GM12801 (cell line): ENCODE data around the gene CAMSAP1.

ENCODE experiments used
- TF ChIP-seq, protein P1 (sequence below): IDR thresholded peaks from one replicate; pipeline ENCODE4 v1.5.1; 2011; ENCODE audit warnings: control low read depth; ENCODE audit not compliant: insufficient read length; ENCODE audit errors: extremely low read depth

The CAMSAP1 gene

GRCh38 chr9:135926402-135927194, 19.3 kb upstream of the CAMSAP1 start:
- TF ChIP-seq, protein P1, sequence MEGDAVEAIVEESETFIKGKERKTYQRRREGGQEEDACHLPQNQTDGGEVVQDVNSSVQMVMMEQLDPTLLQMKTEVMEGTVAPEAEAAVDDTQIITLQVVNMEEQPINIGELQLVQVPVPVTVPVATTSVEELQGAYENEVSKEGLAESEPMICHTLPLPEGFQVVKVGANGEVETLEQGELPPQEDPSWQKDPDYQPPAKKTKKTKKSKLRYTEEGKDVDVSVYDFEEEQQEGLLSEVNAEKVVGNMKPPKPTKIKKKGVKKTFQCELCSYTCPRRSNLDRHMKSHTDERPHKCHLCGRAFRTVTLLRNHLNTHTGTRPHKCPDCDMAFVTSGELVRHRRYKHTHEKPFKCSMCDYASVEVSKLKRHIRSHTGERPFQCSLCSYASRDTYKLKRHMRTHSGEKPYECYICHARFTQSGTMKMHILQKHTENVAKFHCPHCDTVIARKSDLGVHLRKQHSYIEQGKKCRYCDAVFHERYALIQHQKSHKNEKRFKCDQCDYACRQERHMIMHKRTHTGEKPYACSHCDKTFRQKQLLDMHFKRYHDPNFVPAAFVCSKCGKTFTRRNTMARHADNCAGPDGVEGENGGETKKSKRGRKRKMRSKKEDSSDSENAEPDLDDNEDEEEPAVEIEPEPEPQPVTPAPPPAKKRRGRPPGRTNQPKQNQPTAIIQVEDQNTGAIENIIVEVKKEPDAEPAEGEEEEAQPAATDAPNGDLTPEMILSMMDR = no peak

DNA sequence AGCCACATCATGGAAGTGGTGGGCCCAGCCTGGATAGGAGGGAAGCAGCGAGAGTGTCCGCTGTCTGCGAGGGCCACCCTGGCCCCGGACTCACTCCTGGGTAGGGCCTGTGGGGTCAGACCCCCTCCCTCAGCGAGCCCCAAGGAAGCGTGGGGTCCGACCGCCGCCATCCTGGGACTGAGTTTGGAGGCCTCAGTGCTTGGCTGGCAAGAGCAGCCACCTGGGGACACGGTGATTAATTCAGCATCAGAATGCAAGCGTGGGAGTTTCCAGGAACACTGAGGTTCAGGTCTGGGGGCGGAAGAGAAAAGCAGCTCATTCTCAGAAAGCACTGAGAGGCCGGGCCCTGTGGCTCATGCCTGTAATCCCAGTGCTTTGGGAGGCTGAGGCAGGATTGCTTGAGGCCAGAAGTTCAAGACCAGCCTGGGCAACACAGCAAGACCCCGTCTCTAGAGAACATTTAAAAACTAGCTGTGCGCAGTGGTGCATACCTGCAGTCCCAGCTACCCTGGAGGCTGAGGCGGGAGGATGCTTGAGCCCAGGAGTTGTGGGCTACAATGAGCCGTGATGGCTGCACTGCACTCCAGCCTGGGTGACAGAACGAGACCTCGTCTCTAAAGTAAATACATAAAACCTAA, 18.3 kb upstream of the CAMSAP1 start:
- TF ChIP-seq, protein P1 = no peak

DNA sequence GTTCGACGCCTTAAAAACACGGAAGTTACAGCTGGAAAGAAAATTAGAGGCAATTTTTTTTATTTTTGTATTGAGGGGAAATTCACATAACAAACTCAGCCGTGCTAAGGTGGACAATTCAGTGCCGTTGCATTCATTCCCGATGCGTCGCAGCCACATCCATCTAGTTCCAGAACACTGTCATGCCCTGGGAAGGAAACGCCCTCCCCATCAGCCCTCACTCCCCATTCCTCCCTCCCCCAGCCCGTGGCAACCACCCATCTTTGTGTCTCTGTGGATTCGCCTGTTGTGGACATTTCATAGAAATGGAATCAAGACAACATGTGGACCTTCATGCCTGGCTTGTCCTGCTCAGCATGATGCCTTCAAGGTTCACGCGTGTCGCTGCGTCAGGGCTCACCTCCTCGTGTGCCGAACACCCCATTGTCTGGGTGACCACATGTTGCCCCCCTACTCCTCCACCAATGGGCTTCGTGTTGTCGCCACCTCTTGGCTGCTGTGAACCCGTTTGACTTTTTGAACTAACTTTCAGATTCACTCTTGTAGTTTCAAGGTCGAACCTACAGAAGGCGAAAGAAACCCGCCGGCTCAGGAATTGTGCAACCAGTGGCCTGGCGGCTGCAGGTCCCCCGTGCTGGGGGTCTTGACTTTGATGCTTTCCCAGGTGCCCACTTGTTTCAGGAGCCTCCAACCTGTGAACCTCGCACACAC, 17.4 kb upstream of the CAMSAP1 start:
- TF ChIP-seq, protein P1 = no peak

- TF ChIP-seq, protein P1 = no peak
These were observed 16.2 kb upstream of the CAMSAP1 start for GRCh38 chr9:135923508-135923907.

DNA sequence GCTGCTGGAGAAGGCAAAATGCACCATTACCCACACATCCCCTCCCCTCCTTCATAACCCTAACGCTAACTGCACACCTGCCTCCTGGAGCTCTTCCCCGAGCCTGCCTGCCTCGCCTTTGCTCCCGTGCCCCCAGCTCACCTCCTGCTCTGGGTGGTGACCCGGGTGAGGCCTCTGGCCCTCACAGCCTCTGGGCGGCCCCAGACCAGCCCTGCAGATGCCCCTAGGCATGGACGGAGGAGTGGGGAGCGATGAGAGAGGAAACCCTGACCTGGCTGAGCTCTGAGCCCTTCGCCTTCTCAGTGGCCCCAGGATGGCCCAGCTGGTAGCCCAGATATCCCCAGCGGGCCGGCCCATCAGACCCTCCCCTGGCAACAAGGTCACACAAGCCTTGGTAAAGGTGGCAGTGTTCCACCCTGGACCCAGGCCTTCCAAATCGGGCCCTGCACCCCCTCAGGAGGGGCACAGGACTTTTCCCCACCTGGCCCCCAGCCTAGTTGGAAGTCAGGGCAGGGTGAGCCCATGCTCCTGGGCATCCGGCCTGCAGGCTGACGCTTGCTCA, 14.5 kb upstream of the CAMSAP1 start:
- TF ChIP-seq, protein P1 = no peak

DNA sequence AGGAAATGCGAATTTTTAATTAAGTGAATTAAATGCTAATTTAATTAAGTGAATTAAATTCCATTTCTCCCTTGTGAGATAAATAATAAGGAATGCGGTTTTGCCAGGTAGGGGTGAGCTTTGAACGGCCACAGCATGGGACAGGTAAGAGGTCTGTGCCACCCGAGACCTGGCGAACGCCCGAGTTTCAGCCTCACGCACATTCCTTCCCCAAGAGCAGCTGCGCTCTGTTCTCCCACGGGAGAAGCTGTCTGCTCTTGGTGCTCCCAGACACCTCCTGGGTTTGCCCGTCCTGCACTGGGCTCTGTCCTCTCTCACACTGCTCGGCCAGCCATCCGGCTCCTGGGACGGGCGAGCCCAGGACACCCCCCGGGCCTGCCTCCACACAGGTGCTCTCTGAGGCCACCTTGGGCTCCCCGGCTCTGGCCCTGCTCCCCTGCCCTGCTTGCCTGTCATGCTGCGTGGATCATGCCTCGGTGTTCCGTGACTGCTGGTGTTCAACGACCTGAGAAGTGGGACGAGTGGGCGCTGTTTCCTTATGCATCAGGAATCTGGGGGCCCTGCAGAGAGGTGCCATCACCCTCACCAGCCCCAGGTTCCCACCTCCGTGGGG, 13.7 kb upstream of the CAMSAP1 start:
- TF ChIP-seq, protein P1 = no peak

DNA sequence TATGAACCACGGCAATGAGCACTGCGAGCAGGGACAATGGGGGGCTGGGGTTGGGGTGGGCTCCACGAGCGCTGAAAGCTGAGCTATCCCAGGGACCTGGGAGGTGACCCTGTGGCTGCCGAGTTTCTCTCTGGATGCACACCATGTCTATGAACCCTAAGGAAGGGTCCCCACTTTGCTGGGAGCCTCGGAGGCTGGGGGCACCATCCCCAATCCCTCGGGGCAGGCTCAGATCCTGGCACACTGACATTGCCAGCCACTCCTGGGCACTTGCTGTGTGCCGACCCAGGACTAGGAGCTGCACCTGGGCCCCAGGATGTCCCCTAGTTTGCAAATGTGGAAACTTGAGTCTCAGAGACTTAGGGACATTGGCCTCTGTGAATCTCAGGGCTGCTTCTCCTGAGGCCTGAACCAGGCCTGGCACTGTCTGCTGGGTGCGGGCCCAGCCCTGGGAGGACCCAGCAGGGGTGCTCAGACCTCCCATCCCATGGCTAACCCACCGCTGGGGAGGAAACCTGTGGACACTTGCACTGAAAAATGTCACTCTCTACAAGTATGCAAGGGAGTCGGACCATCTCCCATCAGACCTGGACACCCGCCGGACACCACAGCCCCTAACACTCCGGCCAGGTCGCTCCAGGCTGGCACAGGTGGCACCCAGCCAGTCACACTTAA, 13.0 kb upstream of the CAMSAP1 start:
- TF ChIP-seq, protein P1 = no peak
